HEK293T (cell line): ENCODE measurements around the gene PSMD10.

ENCODE experiments used
- CTCF ChIA-PET: fragments of 350-600 bp; formaldehyde crosslinking; extraction: SDS; loops from one replicate; lab custom pipeline; 2021; ENCODE audit warnings: antibody characterized with exemption, inconsistent platforms; lab: Yijun Ruan, JAX
- POLR2A ChIA-PET: fragments of 350-600 bp; formaldehyde crosslinking; extraction: SDS; loops from one replicate; lab custom pipeline; 2020; ENCODE audit warnings: antibody characterized with exemption, inconsistent platforms; lab: Yijun Ruan, JAX
- DNase-seq: peaks from one replicate; pipeline ENCODE4 v3.0.0; 2012; ENCODE audit warnings: mixed read lengths; ENCODE audit errors: extremely low spot score
- ARNT ChIP-seq: fragments of 450-650 bp; IDR thresholded peaks from 2 replicates; pipeline ENCODE4 v1.6.1; 2017; ENCODE audit warnings: mild to moderate bottlenecking
- BHLHE40 ChIP-seq: fragments of 450-650 bp; IDR thresholded peaks from 2 replicates; pipeline ENCODE4 v1.6.1; 2016; ENCODE audit warnings: mild to moderate bottlenecking, moderate library complexity, borderline replicate concordance
- CTBP1 ChIP-seq: fragments of 450-650 bp; IDR thresholded peaks from 2 replicates; pipeline ENCODE4 v1.6.1; 2016; ENCODE audit warnings: borderline replicate concordance
- ELF4 ChIP-seq: fragments of 450-650 bp; IDR thresholded peaks from 2 replicates; pipeline ENCODE4 v1.6.1; 2017; ENCODE audit warnings: antibody characterized with exemption
- FOXA1 ChIP-seq: fragments of 450-650 bp; IDR thresholded peaks from 2 replicates; pipeline ENCODE4 v1.6.1; 2016; ENCODE audit warnings: mild to moderate bottlenecking
- FOXK2 ChIP-seq: fragments of 450-650 bp; IDR thresholded peaks from 2 replicates; pipeline ENCODE4 v1.6.1; 2016; ENCODE audit warnings: mild to moderate bottlenecking
- FOXM1 ChIP-seq: fragments of 450-650 bp; IDR thresholded peaks from 2 replicates; pipeline ENCODE4 v1.6.1; 2017; ENCODE audit warnings: mild to moderate bottlenecking, borderline replicate concordance
- HDGF ChIP-seq: fragments of 450-650 bp; IDR thresholded peaks from 2 replicates; pipeline ENCODE4 v1.6.1; 2017; ENCODE audit warnings: antibody characterized with exemption, borderline replicate concordance
- L3MBTL2 ChIP-seq: fragments of 450-650 bp; conservative IDR thresholded peaks from 2 replicates; pipeline ENCODE4 v1.6.1; 2016; ENCODE audit warnings: mild to moderate bottlenecking
- LEF1 ChIP-seq: fragments of 450-650 bp; IDR thresholded peaks from 2 replicates; pipeline ENCODE4 v1.6.1; 2017; ENCODE audit warnings: mild to moderate bottlenecking, borderline replicate concordance
- NFRKB ChIP-seq: fragments of 450-650 bp; IDR thresholded peaks from 2 replicates; pipeline ENCODE4 v1.6.1; 2016; ENCODE audit warnings: mild to moderate bottlenecking, moderate library complexity
- SP1 ChIP-seq: fragments of 450-650 bp; IDR thresholded peaks from 2 replicates; pipeline ENCODE4 v1.6.1; 2017
- SUZ12 ChIP-seq: fragments of 450-650 bp; IDR thresholded peaks from 2 replicates; pipeline ENCODE4 v1.6.1; 2016; ENCODE audit warnings: mild to moderate bottlenecking
- TARDBP ChIP-seq: fragments of 450-650 bp; IDR thresholded peaks from 2 replicates; pipeline ENCODE4 v1.6.1; 2016
- ZNF384 ChIP-seq: fragments of 450-650 bp; IDR thresholded peaks from 2 replicates; pipeline ENCODE4 v1.6.1; 2016
- TF ChIP-seq, protein P1 (sequence below): fragments of 450-650 bp; IDR thresholded peaks from 2 replicates; pipeline ENCODE4 v1.6.1; 2016

Gene PSMD10

GRCh38 chrX:108091264-108091877 lies at the start of gene PSMD10, which contains the start of gene ATG4A:
Gene PSMD10 (minus strand): TSS chrX:108091542. CDS start chrX:108091520, 22 bp downstream.
Gene ATG4A (plus strand): TSS chrX:108091778. CDS start chrX:108091827, 49 bp downstream.
- TF ChIP-seq FOXM1 (no peak), L3MBTL2 (no peak), SP1 (no peak), FOXK2 (no peak), ELF4 (peak; percentile 73), FOXA1 (no peak), ARNT (no peak), TARDBP (no peak), HDGF (no peak), CTBP1 (no peak), BHLHE40 (no peak), SUZ12 (no peak), LEF1 (no peak)
- TF ChIP-seq, protein P1, sequence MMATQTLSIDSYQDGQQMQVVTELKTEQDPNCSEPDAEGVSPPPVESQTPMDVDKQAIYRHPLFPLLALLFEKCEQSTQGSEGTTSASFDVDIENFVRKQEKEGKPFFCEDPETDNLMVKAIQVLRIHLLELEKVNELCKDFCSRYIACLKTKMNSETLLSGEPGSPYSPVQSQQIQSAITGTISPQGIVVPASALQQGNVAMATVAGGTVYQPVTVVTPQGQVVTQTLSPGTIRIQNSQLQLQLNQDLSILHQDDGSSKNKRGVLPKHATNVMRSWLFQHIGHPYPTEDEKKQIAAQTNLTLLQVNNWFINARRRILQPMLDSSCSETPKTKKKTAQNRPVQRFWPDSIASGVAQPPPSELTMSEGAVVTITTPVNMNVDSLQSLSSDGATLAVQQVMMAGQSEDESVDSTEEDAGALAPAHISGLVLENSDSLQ = peak; percentile 96
- POLR2A ChIA-PET = interaction anchor here (0.9 to 1.8 kb wide), 7 partner anchors 10 to 152 kb away, joined by 3 to 29 read pairs (median 3); no protein-coding TSS in a partner anchor
- DNase-seq = peak; percentile 89
- CTCF ChIA-PET = interaction anchor here (0.7 kb wide), 1 partner anchor 32 kb away, joined by 3 read pairs; no protein-coding TSS in a partner anchor

GRCh38 chrX:108138814-108139702 lies 47.7 kb upstream of the PSMD10 start:
- POLR2A ChIA-PET = interaction anchor here (0.9 kb wide), 1 partner anchor 14 kb away, joined by 3 read pairs; no protein-coding TSS in a partner anchor
- DNase-seq = peak; percentile 63
- CTCF ChIA-PET = interaction anchor here (0.6 to 1.7 kb wide), 6 partner anchors 11 to 39 kb away, joined by 3 to 5 read pairs (median 4); no protein-coding TSS in a partner anchor
- TF ChIP-seq, protein P1 = no peak
- TF ChIP-seq NFRKB (no peak), TARDBP (no peak), BHLHE40 (no peak), ELF4 (no peak), SP1 (no peak), ARNT (no peak), SUZ12 (no peak), FOXM1 (no peak), L3MBTL2 (no peak), FOXK2 (no peak), CTBP1 (no peak), HDGF (no peak), LEF1 (no peak), FOXA1 (no peak), ZNF384 (no peak)

- CTCF ChIA-PET = no interaction called here
- no peak for DNase-seq
- TF ChIP-seq HDGF (no peak), FOXK2 (no peak), SUZ12 (no peak), TARDBP (no peak), ELF4 (no peak), ZNF384 (no peak), FOXM1 (no peak), LEF1 (no peak), L3MBTL2 (no peak), BHLHE40 (no peak), FOXA1 (no peak)
- TF ChIP-seq, protein P1 = no peak
Measured at GRCh38 chrX:108134724-108135123, 43.4 kb upstream of the PSMD10 start.

GRCh38 chrX:108132876-108133275 lies 41.5 kb upstream of the PSMD10 start:
- no peak for TF ChIP-seq CTBP1
- TF ChIP-seq TARDBP = no peak
- TF ChIP-seq FOXA1 = no peak
- TF ChIP-seq, protein P1 = no peak
- TF ChIP-seq SP1 = no peak
- POLR2A ChIA-PET = no interaction called here
- CTCF ChIA-PET = interaction anchor here (0.6 kb wide), 1 partner anchor 62 kb away, joined by 3 read pairs; no protein-coding TSS in a partner anchor

More at GRCh38 chrX:108134724-108135123, 43.4 kb upstream of the PSMD10 start:
- POLR2A ChIA-PET = no interaction called here

GRCh38 chrX:108132034-108132433 lies 40.7 kb upstream of the PSMD10 start:
- DNase-seq = no peak
- POLR2A ChIA-PET = no interaction called here
- TF ChIP-seq ARNT = no peak
- no peak for TF ChIP-seq CTBP1
- no peak for TF ChIP-seq FOXA1
- TF ChIP-seq FOXK2 = no peak
- no peak for TF ChIP-seq HDGF
- TF ChIP-seq SP1 = no peak
- TF ChIP-seq, protein P1 = no peak
- no peak for TF ChIP-seq NFRKB
- no peak for TF ChIP-seq L3MBTL2
- no peak for TF ChIP-seq BHLHE40
- no peak for TF ChIP-seq ELF4
- no peak for TF ChIP-seq FOXM1
- TF ChIP-seq TARDBP = no peak
- TF ChIP-seq SUZ12 = no peak
- TF ChIP-seq LEF1 = no peak
- no peak for TF ChIP-seq ZNF384
- CTCF ChIA-PET = no interaction called here

More at GRCh38 chrX:108132876-108133275, 41.5 kb upstream of the PSMD10 start:
- no peak for DNase-seq
